DMS 273 treated with DMSO at 0.1 percent for 48 hours (cell line): ENCODE measurements around the gene TXNDC17.
A peak's percentile ranks its signal among the peaks of the same experiment; 100 is the strongest.
"Not testable (repeated sequence)": the region's sequence is repeated elsewhere in the genome, so short reads cannot be mapped to it uniquely, and the experiment has no call there.

ENCODE experiments used
- DNase-seq: peaks from one replicate; lab custom pipeline; 2025; lab: John Stamatoyannopoulos, UW

TXNDC17 gene

DNA sequence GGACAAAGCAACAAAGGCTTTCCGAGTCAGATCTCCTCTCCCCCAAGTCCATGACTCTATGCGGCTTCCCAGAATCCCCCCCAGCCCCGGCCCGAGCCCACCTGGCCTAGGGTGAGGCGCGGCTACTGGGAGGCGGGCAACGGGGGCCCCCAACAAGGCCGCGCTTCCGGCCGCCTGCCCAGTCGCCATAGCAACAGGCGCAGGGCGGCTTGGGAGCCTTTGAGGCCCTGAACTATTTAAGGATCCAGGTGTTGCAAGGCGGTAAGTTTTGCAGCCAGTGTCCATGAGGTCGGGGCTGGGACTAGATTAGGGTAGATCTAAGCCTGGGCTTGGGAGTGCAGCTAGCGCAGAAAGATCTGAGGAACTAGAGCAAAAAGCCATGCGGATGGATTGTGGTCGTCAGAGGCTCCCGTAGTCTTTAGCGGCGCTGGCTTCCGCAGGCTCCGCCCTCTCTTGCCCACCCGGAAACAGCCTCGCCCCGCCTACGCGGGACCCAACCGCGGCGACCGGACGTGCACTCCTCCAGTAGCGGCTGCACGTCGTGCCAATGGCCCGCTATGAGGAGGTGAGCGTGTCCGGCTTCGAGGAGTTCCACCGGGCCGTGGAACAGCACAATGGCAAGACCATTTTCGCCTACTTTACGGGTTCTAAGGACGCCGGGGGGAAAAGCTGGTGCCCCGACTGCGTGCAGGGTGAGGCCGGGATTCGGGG is at the start of gene TXNDC17, which contains the start of gene KIAA0753:
Gene TXNDC17 (plus strand): TSS at position 525 of the 711 bp plus-strand sequence. CDS start 23 bp downstream, at position 548.
Gene KIAA0753 (minus strand): TSS at position 176 of the 711 bp plus-strand sequence. CDS start 5,608 bp downstream, outside the sequence.
- peak; percentile 68 for DNase-seq

DNA sequence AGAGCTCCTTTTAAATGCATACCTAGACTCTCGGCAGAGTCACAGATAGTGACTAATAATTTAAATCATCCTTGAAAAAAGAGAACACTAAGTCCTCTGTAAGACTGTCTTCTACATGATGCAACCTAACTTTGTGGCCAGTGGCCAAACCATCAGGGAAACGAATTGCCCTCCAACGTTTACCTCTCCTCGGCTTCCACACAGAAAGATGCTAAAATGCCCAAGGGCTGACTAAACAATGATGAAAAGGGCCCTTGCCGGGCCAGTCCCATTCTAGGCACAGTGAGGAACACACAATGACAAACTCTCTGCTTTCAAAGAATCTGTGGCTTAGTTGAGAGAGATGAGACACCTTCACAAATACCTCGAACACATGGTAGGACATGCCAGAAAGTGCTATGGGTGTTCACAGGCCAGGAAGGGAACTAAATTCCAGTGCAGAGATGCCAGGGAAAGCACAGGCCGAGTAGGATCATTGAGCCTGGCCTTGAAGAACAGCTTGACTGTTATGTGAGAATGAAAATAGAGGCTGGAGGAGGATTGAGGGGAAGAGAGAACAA is 49.2 kb upstream of the TXNDC17 start:
- no peak for DNase-seq

DNA sequence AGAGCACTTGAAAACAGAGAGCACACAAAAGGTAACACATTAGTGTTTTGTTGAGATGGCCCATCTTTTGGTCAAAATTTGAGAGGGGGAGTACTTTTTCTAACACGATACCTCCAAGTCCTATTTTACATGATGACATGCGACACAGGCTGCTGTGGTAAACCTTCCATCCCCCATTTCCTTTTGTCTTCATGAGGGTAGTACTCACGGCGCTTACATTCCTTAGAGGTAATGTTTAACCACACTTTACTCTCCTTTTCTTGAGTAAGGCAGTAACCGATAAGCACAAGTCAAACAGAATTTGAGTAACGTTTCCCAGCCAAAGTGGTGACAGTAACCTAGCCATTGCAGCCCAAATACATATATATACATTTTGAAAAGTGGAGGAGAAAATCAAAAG is 48.7 kb upstream of the TXNDC17 start:
- DNase-seq = no peak

DNA sequence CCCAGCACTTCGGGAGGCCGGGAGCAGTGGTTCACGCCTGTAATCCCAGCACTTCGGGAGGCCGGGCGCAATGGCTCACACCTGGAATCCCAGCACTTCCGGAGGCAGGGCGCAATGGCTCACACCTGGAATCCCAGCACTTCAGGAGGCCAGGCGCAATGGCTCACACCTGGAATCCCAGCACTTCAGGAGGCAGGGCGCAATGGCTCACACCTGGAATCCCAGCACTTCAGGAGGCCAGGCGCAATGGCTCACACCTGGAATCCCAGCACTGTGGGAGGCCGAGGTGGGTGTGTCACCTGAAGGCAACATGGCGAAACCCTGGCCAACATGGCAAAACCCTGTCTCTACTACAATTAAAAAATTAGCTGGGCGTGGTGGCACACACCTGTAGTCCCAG is 47.5 kb upstream of the TXNDC17 start:
- not testable (repeated sequence) for DNase-seq

DNA sequence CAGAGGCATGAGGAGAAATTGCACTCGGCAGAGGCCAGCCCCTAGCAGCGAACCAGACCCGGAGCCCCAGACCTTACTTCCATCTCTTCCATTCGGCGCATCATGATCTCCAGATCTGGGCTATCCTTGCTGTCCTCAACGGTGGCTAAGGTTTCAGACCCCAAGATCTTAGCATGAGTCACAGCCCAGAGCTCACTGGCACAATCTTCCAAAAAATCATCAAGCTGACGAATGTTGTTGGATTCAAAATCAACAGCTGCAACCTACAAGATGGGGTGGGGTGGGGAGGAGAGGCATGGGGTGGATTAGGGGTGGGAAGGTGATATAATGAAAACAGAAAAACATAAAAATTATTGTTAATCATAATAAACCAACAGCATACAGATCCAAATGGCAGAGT is 44.8 kb upstream of the TXNDC17 start:
- DNase-seq = no peak

- DNase-seq = no peak
Observed at GRCh38 chr17:6596511-6596910, 44.3 kb upstream of the TXNDC17 start.

DNA sequence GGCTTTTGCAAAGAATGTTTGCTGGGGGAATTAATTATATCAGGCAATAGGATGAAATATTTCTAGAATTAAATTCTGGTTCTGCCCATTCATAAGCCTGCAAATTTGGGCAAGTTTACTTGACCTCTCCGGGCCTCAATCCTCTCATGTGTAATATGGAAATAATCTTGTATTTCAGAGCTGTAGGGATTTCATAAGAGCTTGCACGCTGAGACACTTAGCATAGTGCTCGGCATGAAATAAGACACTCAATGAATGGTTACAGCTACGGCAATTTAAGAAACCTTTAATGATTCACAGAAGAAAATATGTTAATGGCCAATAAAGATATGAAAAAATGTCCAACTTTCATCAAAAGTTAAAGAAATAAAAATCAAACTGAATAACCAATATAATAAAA is 43.9 kb upstream of the TXNDC17 start:
- DNase-seq = no peak

- no peak for DNase-seq
Observed at GRCh38 chr17:6597727-6598126, 43.1 kb upstream of the TXNDC17 start.

- no peak for DNase-seq
Observed at GRCh38 chr17:6599364-6599763, 41.5 kb upstream of the TXNDC17 start.

DNA sequence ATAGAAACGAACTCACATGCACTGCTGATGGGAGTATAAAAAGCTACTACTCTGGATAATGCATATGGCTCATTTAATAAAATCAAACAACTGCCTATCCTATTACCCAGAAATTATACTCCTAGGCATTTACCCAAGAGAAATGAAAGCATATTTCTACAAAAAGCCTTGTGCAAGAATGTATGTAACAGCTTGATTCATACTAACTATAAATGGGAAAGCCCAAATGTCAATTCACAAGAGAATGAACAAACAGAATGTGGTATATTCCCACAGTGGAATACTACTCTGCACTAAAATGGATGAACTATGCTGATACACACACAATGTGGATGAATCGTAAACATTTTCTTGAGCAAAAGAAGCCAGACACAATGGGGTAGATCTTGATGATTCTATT is 38.7 kb upstream of the TXNDC17 start:
- DNase-seq = no peak

- DNase-seq = no peak
Observed at GRCh38 chr17:6603744-6604325, 37.0 kb upstream of the TXNDC17 start.

DNA sequence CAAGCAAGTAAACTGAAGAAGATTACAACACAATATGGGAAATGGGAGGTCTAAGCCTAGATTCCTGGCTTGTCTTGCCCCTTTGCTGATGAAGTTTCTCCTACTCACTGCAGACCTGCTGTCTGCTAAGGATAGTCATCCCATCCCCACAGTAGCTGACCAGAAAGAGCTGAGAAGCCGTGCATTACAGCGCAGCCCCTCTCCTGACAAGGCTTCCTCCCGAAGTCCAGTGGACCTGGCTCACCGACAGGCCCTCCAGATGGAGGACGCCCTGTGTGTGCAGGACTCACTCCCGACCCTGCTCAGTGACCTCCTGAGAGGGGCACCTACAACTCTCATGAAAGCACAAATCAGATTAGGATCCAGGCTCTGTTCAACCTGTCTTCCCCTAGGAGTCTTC is 35.7 kb upstream of the TXNDC17 start:
- no peak for DNase-seq

DNA sequence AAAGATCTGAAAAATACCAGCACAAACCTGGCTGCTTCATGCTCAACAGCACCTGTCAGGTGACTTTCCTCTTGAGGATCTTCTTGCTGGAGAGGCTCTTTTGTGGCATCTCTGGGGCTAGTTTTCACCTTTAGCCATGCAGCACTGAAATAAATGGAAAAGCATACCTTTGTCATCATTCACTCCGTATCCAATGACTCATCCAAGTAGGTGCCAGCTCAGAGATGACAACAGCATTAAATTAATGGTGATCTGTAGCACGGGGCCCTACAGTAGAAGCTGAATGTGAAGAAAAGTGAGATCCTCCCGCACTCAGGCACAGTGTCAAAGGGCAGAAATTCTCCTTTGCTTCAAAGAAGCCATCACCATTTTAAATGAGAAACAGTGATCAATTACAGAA is 32.5 kb upstream of the TXNDC17 start:
- DNase-seq = no peak

DNA sequence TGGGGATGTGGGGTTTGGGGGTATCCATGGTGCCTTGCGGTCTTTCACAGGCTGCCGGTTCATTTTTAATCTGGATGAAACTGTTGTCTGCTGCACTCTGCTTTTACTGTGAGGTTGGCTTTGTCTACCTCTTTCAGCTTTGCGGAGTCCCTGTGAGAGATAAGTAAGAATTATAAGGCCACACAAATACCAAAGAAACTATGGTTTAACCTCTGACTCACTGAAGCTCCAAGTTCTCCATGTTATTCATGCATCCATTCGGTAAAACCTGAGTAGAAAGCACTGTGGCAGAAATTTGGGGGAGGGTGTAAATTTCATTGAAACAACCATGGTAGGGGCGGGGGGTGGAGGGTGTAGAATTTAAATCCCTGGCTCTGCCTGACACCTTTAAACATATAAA is 30.8 kb upstream of the TXNDC17 start:
- no peak for DNase-seq

- no peak for DNase-seq
Observed at GRCh38 chr17:6611231-6611630, 29.6 kb upstream of the TXNDC17 start.

- DNase-seq = no peak
Observed at GRCh38 chr17:6623941-6624340, 16.9 kb upstream of the TXNDC17 start.

DNA sequence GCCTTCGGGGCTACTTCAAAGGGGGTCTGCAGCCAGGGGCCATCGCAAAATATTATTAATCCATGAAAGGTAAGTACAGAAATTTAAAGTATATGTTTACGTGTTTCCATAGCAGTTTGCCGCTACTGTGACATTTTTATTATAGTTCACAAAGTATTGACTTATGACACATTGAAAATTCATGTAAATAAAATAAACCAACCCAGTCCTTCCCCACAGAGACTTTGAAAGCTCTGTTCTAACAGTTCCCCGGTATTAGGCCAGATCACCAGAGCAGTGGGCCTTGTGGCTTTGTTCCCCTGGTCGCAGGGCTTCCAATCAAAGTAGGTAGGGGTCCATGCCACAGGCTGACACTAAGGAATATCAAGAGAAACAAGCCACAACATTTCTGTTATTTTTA is 14.2 kb upstream of the TXNDC17 start:
- no peak for DNase-seq

DNA sequence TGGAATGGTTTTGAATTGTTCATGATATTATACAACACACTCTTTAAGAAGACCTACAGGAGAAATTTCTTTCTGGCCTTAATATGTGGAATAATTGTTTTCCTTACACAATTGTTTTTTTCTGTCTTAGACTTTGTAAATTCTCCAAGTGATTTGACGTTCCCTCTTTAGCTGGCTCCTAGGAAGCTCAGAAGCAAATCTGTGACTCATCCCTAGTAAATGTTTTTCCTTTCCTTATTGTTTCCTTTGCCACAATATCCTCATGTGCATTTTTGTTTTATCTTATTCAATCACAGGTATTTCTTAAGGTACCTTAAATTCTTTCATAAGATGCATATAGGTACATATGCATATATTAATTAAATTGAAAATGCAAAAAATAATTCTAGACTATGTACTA is 13.8 kb upstream of the TXNDC17 start:
- no peak for DNase-seq

GRCh38 chr17:6630390-6630789 is 10.5 kb upstream of the TXNDC17 start:
- no peak for DNase-seq

DNA sequence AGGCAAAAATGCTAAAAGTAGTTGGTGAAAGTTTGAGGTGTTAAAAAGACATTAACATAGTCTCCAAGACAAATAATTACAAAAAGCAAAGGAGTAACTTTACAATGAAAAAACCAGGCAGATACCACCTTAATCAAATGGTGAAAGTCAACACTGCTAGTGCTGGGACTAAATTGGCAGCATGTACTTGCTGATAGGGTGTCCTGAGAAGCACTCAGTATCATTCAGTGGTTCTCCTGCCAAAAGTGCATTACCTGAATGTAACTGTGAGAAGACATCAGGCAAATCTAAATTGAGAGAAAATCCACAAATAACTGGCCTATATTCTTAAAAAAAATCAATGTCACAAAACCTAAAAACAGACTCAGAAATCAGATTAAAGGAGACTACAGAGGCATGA is 8.3 kb upstream of the TXNDC17 start:
- no peak for DNase-seq

- DNase-seq = no peak
Observed at GRCh38 chr17:6633263-6633662, 7.6 kb upstream of the TXNDC17 start.

- no peak for DNase-seq
Observed at GRCh38 chr17:6636105-6636504, 4.8 kb upstream of the TXNDC17 start.

DNA sequence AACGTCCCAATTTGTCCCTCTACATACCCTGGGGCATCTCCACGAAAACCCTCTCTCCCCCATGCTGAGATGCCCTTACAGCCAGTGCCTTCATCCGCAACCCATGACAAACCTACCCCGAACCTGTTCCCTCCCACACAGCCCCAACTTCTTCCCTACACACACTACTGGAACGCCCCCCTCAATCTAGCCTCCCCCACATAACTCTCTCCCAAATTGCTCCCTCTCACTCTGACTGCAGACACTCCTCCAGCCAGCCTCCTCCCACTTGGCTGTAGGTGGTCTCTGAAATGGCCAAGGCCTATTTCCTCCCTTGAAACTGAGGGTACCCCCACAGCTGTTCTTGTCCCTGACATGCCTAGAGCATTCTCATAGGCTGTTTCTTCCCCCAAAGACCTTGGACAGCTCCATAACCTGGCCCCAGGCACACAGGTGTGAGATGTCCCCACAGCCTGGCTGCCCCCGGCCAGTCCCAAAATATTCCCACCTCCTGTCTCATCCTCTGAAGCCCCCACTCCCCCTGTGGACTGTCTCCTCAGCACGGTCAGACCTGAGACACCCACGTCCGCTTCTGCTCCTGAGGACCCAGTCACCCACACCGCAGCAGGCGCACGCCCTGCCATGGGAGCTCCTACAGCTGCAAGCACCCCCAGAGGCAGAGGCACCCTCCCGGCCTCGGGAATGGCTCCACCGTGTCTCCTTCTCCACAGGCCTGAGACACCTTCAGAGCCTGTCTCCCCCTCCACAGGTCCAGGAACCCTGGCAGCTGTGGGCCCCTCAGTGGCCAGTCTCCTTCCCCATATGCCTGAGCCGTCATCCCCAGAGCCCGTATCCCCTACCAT is 4.0 kb upstream of the TXNDC17 start:
- DNase-seq = no peak
